ENCODE data around the gene DNER. TPM values are rescaled to one million over a fixed set of nuclear protein-coding genes. Genes with fewer than 3 reads are reported as not detected.
A peak's percentile ranks its signal among the peaks of the same experiment; 100 is the strongest.
"Not testable (repeated sequence)": the region's sequence is repeated elsewhere in the genome, so short reads cannot be mapped to it uniquely, and the experiment has no call there.

The DNER gene
- polyA plus RNA-seq, 1 donor = 2.2 TPM

DNA sequence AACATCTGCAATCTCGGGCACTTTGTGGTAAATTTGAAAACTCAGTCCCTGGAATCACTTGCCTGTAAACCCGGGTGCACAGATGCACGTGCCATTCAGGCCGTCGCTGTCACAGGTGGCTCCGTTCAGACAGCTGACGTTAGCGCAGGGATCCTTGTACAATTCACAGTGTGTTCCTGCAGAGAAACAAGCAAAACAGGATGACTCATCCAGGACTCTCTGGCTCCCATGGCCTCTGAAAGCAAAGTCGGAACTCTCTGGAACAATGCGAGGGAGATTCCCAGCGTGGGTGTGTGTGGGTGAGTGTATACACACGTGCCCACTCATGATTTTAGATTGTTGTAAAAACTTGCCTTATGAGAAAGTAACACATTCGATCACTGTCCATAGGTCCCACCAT, 307.2 kb downstream of the DNER start:
- no peak for DNase-seq (ENCODE audit: low read depth)

DNA sequence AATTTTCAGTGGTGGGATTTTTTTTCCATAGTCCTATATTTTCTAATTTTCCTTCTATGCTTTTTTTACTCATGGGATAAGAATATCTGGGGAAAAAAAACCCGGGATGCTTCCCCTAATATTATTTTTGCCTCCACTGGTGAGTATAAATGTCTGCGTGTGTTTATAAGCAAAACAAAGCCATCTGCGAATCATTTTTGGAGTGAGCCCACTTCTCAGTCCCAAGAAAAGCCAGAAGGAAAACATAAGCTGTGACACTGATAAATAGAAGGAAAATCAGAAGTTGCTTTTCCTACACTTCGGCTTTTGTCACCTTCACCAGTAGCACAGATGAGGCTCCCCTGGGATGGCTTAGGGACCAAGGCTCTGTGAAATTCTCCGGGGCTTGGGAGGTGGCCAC, 308.6 kb downstream of the DNER start:
- no peak for DNase-seq (ENCODE audit: low read depth)

DNA sequence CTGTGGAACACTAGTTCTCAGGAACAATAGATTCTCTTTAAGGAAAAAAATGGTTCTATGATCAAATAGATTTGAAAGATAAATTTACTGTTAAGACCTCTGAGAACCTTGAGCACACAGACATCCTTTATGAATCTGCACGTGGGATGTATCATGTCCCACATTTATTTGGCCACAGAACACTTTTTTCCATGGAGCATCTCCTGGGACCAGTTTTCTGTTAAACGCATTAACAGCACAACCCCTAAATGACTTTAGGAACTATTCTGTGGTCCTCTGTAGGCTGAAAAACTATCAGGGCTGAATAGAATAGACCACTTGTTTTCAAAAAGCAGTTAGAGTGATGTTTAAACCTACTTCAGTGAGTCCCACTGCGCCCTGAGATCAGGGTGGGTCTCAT, 311.1 kb downstream of the DNER start:
- DNase-seq (ENCODE audit: low read depth) = no peak

DNA sequence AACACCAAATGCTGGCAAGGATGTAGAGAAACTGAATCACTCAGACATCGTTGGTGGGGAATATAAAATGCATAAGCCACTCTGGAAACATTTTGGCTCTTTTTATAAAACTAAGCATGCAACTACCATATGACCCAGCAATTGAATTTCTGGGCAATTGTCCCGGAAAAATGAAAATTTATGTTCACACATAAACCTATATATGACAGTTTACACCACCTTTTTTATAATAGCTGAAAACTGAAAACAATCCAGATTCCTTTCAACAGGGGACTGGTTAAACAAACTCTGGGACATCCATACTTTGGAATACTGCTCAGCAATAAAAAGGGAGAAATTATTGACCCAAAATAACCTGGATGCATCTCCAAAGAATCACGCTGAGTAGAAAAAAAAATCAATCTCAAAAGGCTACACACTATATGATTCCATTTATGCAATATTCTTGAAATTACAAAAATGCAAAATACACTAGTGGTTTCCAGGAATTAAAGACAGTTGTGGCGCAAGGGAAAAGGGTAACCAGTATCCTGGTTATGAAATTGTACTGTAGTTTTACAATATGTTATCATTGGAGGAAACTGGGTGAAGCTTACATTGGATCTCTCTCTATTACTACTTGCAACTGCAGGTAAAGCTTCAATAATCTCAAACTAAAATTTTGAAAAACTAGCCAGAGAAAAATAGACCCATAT, 313.0 kb downstream of the DNER start:
- no peak for DNase-seq (ENCODE audit: low read depth)

DNA sequence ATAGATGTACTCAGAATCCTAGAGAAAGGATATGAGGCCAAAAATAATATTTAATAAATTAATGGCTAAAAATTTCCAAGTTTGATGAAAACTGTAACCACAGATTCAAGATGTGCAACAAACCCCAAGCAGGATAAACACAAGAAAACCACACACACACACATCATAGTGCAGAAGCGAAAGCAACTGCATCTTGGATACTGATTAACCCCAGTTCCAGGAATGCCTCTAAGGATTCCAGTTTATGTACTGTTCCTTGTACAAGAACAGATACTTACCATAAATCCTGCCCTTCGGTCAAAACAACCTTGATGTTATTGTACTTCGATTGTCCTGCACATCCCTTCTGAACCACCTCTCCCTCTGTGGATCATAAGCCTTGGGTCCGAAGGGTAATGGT, 320.4 kb downstream of the DNER start:
- DNase-seq (ENCODE audit: low read depth) = no peak

DNA sequence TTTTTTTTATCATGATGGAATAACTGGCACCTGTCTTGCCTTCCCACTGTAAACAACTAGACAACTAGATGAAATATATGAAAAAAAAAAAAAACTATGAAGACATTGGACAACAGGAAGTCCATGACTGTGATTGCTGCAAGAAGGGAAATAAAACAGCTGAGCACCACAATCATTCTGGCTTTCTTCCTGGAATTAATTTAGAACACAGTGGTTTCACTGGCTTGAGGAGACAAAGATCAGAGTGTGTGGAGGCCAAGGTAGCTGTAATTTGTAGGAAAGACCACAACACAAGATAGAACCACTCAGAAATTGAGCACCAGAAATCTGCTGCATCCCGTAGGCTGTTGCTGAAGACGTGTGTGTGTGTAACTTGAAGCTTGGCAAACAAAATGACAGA, 322.2 kb downstream of the DNER start:
- DNase-seq (ENCODE audit: low read depth) = no peak

DNA sequence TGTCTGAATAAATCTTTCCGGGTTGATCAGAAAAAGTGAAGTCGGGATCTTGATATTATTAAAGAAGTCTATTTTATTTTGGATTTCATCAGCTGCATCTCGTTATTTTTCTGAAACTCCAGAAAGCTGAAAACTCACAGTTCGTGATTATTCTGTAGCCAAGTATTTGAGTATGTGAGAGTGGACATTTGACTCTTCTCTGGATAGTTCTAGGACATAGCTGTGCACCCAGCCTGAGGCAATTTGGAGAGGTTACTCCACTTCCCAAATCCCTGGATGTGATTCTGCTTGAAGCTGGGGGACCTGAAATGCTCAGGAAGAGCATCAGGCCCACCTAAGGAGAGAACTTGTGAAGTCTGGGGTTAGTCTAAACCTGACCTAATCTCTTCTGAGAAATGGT, 325.6 kb downstream of the DNER start:
- no peak for DNase-seq (ENCODE audit: low read depth)

DNA sequence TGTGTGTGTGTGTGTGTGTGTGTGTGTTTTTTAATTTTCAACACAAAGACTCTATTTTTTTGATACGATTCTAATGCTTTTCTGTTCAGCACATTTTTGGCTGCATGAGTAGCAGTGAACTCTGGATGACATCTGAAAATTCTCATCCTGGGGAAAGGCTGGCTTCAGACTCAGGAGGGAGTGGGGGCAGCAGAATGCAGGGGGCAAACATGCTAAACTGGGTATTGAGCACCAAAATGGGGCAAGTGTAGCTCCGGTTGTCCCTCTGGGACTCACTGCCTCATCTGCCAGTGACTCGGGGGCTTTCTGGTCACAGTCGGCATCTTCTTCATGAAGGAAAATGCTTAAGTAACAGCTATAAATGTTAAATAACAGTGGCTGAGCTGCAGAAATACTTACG, 326.5 kb downstream of the DNER start:
- no peak for DNase-seq (ENCODE audit: low read depth)

DNA sequence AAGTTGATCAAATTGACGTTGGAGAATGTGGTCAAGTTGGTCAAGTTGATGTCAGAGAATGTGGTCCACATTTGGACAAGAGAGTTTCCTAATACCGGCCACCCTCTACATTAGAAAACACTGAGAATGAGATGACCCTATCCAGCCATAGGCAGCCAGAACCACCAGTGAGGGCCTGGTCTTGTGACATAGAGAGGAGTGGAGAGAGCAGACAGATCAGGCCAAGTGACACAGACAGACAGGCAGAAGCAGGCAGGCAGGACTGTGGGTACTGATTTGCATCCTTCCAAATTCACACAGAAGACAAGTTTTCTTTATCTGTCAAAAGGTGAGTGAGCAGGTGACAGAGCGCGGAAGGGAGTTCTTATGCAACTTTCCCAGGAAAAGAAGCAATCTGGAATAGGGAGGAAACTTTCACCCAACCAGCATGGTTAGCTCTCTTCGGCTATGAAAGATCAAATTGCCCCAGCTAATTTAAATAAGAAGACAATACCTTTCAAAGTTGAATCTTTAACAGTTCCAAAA, 334.2 kb downstream of the DNER start:
- no peak for DNase-seq (ENCODE audit: low read depth)

DNA sequence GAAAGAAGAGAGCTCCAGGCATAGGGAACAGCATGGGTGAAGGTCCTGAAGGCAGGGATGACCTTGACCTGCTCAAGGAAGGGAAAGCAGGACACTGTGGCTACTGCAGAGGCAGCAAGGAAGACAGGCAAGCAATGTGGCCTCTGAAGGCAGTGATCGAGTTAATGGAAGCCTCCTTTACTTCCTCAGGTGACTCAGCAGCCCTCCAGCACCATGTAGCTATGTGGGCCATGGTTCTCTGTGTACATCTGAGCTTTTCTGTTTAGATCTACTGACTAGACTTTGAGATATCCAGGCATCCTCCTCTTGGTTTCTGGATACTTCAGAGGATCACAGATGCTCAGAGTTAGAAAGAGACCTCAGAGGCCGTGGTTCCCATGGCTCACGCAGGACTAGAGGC, 336.0 kb downstream of the DNER start:
- DNase-seq (ENCODE audit: low read depth) = no peak

DNA sequence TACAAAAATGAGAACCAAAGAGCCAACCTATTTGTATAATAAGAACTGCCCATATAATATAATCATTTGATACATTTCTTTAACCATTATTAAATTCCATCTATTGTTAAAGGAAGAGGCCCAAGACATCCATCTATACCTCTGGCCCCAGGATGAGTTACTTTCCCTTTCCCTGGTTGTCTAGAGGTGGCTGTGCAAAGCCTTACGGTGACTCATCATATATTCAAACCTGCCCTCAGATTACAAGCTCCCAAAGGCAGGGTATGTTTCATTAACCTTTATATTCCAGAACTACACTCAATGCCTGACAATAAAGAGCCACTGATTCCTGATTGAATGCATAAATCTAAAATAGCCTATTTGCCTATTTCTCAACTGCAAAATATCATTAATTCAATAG, 337.5 kb downstream of the DNER start:
- DNase-seq (ENCODE audit: low read depth) = no peak

DNA sequence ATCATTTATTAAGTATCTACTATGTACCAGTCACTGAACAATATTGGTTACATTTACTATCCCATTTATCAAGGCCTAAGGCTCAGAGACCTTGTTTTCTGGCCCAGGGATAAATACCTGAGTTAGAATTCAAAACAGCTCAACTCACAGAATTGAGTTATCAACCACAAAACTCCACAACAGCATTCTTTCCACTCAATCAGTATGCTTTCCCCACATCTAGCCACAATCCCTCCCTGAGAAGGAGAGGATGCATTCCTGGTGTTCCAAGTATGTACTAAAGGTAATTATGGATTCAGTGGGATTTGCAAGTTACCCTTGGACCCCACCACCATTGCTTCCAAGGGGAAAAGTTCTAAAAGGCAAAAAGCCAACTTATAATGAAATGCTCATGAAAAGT, 339.1 kb downstream of the DNER start:
- no peak for DNase-seq (ENCODE audit: low read depth)

DNA sequence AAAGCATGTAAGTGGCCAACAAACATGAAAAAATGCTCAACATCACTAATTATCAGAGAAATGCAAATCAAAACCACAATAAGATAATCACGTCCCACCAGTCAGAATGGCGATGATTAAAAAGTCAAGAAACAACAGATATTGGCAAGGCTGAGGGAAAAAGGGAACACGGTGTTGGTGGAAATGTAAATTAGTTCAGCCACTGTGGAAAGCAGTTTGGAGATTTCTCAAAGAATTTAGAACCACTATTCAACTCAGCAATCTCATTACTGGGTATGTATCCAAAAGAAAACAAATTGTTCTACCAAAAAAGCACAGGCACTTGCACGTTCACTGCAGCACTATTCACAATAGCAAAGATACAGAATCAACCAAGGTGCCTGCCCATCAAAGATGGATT, 341.0 kb downstream of the DNER start:
- not testable (repeated sequence) for DNase-seq (ENCODE audit: low read depth)

DNA sequence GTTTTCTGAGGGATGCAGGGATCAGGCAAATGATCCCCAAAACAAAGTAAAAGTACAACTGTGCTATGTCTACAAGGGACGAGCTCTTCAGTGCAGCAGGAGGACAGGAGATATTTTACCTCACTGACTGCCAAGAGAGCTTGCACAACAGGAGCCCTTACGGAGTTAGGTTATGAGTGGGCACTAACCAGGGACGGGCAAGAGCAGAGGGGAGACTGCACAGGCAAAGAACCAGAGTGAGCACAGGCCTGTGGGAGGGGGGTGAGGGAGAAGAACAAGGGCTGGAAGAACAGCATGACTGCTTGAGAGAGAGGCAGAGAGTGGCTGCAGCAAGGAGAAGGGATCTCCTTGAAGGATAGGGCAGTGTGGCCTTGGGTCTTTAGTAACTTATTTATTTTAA, 342.1 kb downstream of the DNER start:
- DNase-seq (ENCODE audit: low read depth) = no peak

DNA sequence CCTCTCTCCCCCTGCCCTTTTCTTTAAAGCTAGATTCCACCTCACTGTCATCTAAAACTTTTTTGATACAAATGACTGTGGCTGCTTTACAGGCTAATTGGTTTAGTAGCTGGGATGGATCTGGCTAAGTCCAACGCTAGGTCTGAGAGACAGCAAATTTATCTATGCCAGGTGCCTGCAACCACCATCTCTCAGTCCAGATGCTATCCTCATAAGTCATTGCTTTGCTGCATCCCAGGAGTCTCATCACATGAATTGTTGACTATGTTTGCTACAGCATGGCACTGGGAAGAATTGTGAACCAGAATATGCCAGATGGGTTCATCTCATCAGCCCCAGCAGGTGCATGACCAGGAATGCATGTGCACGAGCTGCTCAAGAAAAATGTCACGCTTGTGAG, 343.3 kb downstream of the DNER start:
- no peak for DNase-seq (ENCODE audit: low read depth)

DNA sequence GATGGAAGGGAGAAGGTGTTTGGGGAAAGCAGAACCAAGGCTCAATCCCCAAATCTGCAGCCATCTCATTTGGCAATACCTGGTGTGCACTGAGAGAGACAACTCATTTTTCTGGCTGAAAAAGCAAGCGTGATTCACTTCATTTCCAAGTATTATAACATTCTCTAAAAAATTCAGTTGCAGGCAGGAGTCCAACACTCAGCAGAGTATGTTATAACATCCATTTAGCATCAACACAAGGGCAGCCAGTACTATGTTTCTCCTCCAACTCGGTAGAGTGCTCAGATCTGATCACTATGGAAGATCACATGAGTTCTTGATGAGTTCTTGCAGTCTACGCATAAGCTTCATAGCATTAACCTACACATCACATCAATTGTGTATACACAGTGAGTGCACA, 343.8 kb downstream of the DNER start:
- DNase-seq (ENCODE audit: low read depth) = peak; percentile 81

DNA sequence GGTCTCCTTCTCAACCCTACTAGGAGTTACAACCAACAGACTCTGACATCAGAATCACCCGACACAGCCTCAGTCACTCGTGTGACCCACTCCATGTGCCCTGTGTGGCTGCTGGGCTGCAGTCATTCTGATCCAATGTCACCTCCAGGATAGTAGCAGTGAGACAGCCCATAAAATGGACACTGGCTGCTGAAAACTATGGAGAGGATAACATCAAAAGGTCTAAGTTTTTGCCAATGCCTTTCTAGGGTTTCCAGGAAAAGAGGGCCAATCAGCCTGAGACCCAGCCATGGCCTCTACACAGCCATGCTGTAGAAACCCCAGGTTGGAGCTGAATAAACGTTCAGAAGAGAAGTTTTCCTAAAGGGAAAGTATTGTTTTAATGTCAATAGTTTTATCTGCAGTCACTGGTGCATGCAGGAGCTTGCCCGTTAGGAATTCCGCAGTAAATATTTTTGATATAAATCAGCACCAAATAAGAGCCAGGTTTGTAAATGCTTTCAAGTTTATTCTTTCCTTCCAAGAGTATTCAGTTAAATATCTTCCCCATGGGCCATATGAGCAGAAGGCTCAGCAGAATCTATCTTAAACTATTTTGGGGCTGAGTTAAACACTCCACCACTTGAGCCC, 351.1 kb downstream of the DNER start:
- no peak for DNase-seq (ENCODE audit: low read depth)

DNA sequence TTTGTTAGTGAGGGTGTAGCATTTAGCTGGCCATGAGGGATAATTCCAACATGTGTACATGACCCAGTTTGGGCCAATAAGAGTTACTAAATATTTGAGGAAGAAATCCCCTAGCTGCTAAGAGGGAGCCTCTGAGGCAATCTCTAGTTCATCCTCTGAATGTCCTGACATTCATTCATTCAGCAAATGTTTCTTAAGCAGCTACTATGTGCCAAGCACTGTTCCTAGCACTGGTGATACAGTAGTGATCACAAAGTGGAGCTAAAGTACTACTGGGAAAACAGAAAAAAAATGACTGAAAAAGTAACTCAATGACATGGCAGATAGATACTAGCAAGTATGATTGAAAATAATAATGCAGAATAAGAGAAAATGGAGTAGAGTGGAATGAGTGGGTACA, 363.5 kb downstream of the DNER start:
- no peak for DNase-seq (ENCODE audit: low read depth)

DNA sequence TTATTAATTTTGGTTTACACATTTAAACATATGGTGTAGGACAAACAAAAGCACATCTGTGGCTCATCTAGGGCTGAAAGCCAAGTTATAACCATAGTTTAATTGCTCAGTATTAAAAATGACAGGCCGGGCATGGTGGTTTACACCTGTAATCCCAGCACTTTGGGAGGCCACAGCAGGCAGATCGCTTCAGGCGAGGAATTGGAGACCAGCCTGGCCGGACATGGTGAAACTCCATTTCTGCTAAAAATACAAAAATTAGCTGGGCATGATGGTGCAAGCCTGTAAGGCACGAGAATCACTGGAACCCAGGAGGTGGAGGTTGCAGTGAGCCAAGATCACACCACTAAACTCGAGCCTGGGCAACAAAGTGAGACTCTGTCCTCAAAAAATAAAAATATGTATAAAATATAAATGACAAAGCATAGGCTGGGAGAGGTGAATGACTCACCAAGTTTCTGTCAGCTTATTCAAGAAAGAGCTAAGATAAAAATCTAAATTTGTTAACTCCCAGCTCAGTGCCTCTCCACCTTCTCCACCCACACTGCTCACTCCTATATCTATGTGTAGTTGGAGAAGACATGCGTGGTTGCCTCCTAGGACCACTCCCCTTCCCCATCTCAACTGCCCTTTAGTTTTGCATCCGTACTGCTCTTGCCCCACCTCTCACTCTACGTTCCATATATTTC, 364.1 kb downstream of the DNER start:
- DNase-seq (ENCODE audit: low read depth) = no peak

DNA sequence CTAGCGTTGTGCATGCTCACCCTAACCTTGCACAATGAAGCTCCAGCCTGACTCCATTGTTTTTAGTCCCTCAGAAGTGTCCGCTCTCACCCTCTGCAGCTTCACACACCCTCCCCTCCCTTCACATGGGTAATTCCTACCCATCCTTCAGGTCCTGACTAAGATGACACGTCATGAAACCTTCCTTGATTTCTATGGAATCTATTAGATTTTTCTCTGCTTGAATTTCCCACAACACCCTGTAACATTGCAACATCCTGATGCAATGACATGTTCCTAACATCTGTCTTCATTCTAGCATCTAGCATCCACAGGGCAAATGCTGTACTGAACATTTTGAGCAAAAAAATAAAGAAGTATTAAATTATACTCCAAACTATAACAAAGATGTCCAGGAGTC, 366.2 kb downstream of the DNER start:
- no peak for DNase-seq (ENCODE audit: low read depth)

DNA sequence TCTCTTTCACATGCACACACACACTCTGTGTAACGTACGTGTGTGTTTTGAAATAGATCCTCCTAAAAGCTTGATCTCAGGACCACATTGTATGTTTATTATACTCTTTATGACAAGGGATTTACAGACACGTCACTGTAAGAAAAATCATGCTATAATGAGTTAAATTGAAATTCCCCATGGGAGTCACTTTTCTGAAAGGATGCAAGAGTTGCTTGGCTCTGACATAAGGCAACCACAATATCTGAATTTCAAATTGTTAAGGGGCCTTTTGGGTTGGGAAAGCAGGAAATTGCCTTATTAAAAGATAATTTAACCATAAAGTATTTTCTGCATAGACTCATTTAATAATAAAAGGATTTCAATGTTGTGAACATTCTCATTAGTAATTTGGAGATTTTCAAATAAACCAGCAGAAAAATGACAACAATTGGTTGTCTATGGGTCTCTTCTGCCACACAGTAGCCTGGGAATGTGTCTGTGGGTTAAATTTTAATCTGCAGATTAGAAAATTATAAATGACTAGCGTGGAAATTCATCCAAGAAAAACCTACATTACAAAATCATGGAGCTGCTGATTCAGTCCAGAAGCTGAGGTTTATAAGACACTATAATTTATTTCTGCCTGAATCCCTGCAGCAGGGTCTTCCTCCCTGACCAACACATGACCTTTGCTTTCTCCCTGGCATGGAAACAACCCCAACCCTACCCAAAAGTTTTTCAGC, 367.4 kb downstream of the DNER start:
- DNase-seq (ENCODE audit: low read depth) = no peak

DNA sequence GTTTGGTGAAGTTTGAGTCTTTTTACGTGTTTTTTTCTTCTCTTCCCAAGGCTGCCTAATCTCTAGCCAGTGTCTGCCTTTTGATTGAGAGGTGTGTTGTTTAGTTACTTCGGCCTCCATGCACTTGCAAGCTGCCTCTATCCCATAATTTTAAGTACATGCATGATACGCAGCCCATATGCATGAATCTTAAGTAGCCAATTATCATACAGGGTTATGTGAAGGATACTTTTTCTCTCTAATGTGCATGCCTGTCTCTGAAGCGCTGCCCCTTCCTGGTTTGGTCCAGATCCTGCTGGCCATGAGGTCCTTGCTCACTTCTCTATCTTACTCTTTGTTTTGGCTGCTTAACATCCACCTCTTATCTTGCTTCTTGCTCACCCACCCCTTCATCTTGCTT, 369.4 kb downstream of the DNER start:
- DNase-seq (ENCODE audit: low read depth) = no peak
